NCI-H510A treated with DMSO at 0.1 percent for 48 hours (cell line): Measurements from ENCODE around the gene MUC20.
"Not testable (repeated sequence)": the region's sequence is repeated elsewhere in the genome, so short reads cannot be mapped to it uniquely, and the experiment has no call there.

Source experiments
- DNase-seq: peaks from one replicate; lab custom pipeline; 2025; lab: John Stamatoyannopoulos, UW

Gene MUC20, protein sequence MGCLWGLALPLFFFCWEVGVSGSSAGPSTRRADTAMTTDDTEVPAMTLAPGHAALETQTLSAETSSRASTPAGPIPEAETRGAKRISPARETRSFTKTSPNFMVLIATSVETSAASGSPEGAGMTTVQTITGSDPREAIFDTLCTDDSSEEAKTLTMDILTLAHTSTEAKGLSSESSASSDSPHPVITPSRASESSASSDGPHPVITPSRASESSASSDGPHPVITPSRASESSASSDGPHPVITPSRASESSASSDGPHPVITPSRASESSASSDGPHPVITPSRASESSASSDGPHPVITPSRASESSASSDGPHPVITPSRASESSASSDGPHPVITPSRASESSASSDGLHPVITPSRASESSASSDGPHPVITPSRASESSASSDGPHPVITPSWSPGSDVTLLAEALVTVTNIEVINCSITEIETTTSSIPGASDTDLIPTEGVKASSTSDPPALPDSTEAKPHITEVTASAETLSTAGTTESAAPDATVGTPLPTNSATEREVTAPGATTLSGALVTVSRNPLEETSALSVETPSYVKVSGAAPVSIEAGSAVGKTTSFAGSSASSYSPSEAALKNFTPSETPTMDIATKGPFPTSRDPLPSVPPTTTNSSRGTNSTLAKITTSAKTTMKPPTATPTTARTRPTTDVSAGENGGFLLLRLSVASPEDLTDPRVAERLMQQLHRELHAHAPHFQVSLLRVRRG

DNA sequence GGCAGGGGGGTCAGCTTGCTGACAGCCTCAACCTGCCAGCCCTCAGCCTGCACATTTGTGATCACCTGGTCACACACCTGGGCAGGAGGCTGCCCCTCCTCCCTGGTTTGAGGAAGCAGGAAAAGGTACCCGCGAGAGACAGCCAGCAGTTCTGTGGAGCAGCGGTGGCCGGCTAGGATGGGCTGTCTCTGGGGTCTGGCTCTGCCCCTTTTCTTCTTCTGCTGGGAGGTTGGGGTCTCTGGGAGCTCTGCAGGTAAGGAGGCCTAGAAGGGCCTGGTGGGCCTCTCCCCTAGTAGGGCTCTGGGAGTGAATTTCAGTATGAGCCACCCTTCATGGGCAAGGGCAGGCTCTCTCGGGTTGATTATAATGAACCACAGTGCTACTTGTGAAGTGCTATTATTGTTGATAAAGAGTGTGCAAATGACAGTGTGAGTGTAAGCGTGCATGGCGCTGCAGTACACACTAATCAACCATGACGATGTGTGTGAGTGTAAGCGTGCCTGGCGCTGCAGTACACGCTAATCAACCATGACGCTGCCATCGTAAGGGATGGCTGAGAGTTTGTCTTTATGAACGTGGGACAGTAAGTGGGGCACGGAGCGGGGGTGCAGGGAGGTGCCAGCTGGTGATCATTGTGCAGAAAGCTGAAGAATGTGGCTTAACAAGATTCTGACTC is at the start of gene MUC20:
MUC20 (plus strand) TSS at position 148 of the 676 bp plus-strand sequence; CDS start at position 178, 30 bp downstream.
- DNase-seq = not testable (repeated sequence)

DNA sequence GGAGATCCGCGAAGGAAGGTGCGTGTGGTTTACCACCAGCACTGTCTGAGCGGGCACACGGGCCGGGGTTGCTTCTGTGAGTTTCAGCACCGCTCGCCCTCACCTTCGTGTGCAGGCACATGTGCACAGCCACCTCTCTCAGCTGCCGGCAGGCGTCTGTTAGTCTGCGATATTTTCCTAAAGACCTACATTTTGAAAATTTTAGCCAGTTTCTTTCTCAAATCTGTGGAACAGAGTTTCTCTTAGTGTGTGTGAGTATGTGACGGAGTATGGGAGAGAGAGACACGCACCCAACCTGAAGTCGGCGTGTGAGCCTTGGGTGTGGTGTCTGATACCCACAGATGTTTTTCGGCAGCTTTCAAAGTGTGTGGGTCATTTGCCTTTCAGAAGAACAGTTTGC is 49.5 kb upstream of the MUC20 start:
- not testable (repeated sequence) for DNase-seq

DNA sequence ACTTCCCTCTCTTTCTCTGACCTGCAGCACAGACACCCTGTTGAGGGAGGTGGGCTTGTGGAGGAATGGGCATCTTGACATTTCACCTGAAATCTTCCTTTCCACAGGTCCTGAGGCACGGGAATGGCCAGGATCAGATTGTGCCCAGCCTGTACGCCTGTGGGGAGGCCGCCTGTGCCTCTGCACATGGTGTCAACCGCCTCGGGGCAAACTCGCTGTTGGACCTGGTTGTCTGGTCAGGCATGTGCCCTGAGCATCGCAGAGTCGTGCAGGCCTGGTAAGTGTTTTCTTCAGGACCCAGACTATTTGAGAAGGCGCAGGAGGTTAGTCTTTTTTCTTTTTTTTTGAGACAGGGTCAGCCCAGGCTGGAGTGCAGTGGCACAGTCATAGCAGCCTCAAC is 47.1 kb upstream of the MUC20 start:
- not testable (repeated sequence) for DNase-seq

DNA sequence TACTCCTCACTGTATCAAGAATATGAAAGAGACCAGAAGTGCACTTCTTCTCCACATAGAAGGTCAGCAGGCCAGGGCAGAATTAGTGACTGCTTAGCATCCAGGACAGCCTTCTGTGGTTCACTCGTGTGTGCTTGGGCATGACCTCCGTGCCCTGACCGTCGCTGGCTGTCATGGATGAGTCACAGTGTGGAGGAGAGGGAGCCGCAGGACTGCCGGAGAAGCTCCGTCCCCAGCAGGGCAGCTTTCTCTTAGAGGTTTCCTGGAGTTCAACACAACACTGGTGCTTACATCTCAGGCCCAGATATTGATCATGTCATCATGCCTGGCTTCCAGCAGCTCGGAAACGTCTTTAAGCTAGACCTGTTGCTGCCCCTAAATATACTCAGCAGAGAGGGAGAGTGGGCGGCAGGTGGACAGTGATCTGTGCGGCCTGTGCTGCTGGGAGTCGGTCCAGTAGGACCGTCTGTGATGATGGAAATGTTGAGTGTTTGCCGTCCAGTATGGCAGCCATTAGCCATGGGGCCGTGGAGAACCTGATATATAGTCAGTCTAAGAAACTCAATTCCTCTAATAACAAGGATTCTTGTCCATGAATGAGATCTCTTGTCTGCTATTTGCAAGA is 42.3 kb upstream of the MUC20 start:
- not testable (repeated sequence) for DNase-seq

DNA sequence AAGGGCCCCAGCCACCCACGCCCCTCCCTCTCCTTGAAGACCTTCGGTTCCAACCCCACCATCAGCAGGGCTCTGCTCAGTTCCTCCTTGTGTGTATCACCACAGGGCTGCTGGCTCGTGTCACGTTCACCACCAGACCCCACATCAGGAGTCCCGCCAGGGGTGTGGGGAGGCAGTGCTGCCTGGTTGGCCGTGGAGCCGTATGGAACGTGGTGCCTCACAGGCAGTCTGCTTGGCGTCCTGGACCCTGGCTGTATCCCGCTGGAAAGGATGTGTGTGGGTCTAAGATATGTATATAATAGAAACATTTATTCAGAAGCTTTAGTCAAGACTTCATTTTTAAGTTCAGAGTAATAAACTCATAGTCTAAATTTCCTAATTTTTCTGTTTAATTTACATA is 40.1 kb upstream of the MUC20 start:
- not testable (repeated sequence) for DNase-seq

DNA sequence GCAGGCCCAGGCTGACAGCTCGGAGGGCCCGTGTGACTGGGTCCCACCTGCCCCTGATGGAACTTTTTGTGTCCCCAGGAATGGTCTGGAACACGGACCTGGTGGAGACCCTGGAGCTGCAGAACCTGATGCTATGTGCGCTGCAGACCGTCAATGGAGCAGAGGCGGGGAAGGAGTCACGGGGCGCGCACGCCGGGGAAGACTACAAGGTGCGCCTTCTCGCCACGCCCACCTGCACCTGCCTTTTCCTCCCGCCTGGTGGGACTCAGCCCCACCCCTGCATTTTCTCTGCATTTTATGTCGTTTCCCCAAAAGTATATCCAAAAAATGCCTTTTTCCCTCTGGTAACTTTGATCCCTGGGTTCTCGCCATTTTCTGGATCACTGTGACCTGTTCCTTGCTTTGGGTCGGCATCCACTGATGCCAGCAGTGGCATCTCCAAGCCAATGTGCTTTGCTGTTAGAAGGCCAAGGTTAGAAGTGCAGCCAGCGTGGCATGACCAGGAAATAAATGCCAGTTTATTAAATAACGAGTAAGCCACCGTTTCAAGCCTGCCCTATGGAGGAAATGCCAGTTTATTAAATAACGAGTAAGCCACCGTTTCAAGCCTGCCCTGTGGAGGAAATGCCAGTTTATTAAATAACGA is 39.2 kb upstream of the MUC20 start:
- not testable (repeated sequence) for DNase-seq

DNA sequence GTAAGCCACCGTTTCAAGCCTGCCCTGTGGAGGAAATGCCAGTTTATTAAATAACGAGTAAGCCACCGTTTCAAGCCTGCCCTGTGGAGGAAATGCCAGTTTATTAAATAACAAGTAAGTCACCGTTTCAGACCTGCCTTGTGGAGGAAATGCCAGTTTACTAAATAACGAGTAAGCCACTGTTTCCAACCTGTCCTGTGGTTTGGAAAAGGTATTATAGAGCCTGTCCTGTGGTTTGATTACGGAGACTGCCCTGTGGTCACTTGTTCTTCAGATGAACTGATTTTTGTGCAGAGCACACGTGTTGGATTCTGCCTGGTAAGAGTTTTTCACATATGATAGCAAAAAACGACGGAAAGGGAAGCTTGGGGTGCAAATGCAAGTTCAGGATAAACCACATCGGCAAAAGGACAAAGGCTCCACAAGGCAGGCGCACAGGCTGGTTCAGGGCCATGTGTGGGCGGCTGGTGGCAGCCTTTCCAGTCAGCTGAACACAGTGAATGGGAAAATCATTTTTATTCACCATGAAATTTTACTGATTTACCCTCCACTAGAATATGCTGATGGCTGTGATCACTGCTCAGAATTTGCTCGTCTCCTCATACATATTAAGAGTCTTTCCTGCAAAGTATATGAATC is 38.6 kb upstream of the MUC20 start:
- DNase-seq = not testable (repeated sequence)

DNA sequence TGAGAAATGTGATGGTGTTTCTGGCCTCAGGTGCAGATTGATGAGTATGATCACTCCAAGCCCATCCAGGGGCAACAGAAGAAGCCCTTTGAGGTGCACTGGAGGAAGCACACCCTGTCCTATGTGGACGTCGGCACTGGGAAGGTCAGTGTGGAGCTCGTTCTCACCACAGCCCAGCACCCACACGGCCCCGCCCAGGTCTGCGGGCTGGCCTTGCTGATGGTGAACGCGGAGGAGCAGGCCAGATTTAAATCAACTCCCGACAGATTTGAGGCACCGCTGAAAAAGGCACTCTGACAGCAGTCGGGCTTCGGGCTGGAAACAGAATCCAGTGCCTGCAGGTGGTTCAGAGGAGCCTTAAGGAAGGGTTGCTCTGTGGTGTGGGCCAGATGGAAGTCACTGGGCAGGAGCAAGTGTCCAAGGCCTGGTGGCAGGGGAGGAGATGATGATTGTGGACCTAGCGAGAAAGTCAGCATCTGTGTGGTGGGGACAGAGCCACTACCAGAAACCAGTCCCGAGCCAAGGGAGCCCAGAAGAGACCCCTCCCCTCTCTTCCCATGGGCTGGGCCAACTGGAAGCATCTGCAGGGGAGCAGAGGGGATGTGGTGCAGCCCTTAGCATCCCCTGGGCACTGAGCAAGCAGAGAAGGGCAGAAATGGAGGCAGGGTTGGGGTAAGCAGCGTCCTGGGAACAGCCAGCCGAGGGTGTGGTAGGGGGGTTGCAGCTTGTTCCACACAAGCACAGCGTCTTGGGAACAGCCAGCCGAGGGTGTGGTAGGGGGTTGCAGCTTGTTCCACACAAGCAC is 36.9 kb upstream of the MUC20 start:
- not testable (repeated sequence) for DNase-seq

DNA sequence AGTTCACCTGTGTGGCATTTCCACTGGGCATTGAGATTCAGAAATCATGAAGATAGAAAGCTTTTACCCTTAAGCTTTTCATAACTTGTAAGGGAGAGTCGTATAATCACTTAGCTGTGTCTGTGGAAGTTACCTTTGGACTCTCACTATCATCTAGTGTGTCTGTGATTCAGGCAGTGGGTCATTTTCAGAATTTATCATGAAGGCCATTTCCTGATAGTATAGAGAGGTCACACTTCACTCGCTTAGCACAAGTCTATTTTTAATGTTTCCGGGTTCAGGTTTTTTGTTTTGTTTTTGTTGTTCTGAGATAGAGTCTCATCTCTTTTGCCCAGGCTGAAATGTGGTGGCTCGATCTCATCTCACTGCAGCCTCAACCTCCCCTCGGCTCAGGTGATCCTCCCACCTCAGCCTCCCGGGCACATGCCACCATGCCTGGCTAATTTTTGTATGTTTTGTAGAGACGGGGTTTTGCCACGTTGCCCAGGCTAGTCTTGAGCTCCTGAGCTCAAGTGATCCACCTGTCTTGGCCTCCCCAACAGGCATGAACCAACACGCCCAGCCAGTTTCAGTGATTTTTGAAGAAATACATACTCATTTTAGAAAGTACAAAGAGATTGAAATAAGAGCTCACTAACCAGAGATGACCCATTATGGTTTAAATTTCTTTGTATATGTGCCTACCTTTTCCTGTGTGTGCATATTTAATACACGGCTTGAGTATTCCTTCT is 36.1 kb upstream of the MUC20 start:
- DNase-seq = not testable (repeated sequence)

DNA sequence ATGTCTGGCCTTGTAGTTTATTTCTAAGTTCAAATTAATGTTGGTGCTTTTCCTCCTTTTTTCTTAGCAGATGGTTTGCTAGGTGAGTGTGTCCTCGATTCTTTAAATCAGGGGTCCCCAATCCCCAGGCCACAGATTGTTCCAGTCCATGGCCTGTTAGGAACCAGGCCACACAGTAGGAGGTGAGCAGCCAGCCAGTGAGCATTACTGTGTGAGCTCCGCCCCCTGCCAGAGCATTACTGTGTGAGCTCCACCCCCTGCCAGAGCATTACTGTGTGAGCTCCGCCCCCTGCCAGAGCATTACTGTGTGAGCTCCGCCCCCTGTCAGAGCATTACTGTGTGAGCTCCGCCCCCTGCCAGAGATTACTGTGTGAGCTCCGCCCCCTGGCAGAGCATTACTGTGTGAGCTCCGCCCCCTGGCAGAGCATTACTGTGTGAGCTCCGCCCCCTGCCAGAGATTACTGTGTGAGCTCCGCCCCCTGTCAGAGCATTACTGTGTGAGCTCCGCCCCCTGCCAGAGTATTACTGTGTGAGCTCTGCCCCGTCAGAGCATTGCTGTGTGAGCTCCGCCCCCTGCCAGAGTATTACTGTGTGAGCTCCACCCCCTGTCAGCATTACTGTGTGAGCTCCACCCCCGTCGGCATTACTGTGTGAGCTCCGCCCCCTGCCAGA is 34.1 kb upstream of the MUC20 start:
- not testable (repeated sequence) for DNase-seq

DNA sequence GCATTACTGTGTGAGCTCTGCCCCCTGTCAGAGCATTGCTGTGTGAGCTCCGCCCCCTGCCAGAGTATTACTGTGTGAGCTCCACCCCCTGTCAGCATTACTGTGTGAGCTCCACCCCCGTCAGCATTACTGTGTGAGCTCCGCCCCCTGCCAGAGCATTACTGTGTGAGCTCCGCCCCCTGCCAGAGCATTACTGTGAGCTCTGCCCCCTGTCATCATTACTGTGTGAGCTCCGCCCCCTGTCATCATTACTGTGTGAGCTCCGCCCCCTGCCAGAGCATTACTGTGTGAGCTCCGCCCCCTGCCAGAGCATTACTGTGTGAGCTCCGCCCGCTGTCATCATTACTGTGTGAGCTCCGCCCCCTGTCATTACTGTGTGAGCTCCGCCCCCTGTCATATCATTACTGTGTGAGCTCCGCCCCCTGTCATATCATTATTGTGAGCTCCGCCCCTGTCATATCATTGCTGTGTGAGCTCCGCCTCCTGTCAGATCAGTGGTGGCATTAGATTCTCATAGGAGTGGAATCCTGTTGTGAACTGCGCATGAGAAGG is 33.5 kb upstream of the MUC20 start:
- DNase-seq = not testable (repeated sequence)

DNA sequence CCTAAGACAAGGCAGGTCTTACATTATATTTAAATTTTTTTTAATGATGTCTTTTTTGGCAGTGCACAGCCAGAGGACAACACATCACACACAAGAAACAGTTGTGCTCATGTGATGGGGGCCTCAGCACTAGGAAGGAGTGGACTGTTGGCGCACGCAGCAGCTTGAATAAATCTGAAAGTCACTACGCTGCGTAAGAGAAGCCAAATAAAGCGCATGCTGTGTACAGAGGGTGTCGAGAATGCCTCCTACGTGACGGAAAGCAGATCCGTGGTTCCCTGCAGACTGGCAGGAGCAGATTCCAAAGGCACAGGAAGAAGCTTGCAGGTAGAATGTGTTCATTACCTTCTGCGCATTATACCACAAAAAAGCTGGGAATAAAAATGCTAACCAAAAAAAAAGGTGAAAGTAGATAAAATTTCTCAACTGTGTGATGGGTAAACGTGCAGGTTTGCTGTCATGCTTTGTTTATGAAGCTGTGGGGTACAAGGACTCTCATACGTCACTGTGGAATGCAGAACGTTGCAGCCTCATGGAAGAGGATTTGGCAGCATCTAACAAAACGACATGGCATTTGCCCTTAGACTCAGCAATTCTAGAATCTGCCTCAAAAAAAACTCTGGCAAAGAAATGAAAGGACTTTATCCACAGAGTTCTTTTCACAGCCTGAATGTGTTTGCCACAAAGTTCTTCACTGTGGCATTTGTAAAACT is 32.2 kb upstream of the MUC20 start:
- not testable (repeated sequence) for DNase-seq

DNA sequence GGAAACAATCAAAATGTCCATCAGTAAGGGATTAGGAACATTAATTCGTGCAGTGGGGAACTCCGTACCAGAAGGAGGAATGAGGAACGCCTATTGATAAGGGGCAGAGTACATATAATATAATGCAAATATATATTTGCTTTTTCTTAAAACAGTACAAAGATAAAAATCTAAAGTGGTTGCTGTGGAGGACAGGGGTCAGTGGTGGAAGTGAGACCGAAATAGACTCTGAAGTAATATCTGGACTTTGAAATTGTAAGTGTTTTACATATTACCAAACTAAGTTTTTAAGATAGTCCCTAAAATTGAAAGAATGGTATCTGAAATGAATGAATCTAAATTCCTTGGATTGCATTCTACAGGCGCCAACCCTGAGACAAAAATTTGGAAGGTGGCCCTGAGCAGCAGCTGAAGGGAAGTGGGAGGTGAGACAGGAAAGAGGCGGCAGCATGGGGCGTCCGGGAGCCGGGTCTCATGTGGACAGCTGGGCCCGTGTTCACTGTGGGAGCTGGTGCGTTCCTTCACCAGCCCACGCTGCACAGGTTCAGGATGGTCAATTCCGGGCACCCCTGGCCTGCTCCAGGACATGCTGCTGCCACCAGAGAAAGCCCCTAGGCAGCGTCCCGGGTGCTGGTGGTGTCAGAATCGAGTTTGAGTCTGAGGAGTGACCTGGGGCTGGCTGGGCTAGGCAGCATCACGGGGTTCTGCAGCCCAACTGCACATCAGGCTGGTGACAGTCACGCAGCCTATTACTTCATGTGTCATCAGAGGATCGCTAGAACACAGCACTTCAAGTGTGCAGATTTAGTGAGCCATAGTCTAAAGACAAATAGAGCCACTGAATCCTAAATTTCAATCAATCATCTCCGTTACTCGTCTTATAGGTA is 31.4 kb upstream of the MUC20 start:
- not testable (repeated sequence) for DNase-seq

DNA sequence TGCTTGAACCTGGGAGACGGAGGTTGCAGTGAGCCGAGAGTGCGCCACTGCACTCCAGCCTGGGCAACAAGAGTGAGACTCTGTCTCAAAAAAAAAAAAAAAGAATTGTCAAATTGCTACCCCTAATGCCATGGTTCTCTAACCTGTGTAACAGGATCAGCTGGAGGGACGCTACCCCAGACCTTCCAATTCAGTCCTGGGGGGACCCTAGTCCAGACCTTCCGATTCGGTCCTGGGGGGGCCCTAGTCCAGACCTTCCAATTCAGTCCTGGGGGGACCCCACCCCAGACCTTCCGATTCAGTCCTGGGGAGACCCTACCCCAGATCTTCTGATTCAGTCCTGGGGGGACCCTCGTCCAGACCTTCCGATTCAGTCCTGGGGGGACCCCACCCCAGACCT is 29.8 kb upstream of the MUC20 start:
- DNase-seq = no peak

DNA sequence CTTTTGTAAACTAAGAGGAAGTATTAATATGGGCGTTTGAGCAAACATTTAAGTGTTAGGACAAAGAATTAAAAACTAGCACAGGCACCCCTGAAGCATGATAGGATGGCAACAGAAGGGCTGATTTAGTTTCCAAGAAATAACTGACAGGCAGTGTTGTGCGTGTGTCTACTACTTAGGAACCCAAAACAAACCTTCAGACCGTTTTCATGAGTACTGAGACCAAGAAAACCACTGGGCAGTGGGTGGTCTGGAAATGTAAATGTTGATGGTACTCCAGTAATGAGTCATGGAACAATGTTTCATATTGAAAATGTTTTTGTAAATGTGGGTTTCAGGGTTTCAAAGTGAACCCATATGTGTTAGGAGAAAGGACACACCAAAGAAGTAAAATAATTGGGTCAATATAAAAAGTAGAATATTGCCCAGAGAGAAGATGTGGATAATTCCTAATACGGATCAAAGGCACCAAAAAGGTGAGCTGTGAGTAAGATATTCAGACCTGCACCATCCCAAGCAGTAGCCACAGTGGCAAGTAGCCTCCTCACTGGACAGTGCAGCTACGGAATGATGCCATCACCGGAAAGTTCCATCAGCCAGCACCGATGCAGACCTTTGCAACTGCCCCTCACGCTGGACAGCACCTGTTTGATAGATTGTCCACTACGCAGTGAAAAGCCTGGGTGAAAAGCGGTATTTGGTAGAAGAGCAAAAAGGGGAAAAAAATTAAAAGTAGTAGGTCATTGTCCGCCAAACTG is 29.0 kb upstream of the MUC20 start:
- not testable (repeated sequence) for DNase-seq

DNA sequence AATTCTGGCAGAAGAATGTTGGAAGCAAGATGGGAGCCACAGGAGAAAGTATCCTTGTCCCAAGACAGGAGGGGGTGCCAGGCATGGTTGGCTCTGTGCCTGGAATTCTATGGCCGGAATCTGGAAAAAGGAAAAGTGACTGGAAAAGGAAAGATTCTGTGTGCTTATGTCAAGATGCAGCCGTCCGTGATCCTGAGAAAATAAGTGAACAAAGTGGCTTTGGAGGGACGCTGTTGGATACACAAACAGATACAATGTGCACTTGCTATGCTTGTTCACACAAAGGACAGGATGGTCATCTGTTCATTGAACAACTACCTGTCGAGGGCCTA is 28.5 kb upstream of the MUC20 start:
- DNase-seq = no peak
